GM19193 (cell line): ENCODE data around the gene SLC44A3.

Source experiments
- POLR2A ChIP-seq: IDR thresholded peaks from 4 replicates; pipeline ENCODE4 v1.6.1; 2011; ENCODE audit not compliant: insufficient read depth, insufficient read length; ENCODE audit errors: extremely low read depth

The SLC44A3 gene

DNA sequence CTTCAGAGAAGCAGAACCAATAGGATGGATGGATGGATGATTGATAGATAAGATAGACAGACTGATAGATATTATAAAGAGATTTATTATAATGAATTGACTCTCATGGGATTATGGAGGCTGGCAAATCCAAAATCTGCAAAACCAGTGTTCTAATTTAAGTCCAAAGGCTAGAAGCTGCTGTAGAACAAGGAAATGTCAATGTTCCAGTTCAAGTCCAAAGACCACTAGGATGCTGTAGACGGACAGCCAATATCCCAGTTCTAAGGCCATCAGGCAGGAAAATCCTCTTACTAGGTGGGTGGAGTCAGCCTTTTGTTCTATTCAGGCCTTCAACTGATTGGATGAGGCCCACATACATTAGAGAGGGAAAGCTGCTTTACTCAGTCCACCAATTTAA is 4.1 kb upstream of the SLC44A3 start:
- TF ChIP-seq POLR2A = no peak

DNA sequence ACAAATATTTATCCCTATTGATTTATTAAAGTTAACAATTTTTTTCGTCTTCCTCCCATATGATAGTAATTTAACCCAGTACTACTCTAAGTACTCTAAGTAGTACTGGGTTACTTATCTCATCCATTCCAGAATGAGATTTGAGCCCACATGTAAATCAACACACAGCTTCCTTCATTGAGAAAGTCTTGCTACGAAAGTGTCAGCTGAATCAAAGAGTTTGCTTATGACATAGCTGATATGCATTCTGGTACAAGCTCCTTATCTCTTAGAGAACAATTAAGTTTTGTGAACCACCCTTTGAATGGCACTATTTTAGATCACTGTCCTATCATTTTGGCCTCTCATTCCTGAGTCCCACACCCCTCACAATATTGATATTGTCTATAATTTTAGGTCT is 2.4 kb upstream of the SLC44A3 start:
- no peak for TF ChIP-seq POLR2A

DNA sequence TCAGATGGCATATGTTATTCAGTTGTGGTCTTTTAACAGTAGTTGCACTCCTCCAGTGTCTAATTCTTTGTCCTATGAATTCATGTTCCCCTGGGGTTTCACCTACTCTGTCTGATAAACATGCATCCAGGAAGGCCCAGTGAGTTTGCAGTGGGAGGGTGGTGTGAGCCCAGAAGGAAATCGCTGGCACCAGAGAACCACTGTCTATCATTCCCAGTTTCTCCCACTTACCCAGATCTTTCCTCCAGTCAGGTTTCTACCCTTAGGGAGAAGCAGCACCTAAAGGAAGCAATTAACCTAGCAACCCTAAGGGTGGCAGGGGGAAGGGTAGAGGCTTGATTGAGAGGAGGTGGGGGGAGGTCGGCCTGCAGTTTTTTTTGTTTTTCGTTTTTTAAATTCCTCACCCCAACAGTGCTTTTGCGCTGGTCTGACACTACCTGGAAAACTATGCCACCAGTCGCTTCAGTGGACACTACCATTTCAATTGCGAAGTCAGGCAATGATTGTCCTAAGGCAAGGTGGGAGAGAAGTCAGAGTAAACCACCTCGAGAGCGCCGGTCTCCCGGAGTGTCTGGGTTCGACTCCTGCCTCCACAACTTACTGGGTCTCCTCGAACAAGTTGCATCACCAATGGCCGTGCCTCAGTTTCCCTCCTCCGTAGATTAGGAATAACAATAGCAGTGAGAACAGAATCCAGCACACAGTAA is 766 bp upstream of the SLC44A3 start:
- no peak for TF ChIP-seq POLR2A

DNA sequence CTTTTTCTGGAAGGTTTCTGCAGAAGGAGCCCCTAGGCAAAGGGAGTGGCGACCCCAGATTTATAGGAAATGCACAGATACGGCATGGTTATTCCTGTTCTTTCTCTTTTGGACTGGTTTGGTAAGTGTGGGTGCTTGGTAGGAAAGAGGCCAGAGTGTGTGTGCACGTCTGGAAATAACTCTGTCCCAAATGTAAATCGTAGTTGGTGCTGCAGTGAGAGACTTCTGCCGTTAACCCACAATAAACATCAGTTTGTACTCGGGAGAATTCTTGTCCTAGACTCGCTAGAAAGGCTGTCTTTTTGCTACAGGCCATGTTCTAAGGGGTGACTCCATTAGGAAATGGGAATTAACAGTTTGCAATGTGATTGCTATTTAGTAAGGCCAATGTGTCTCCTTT is 779 bp downstream of the SLC44A3 start:
- TF ChIP-seq POLR2A = no peak

DNA sequence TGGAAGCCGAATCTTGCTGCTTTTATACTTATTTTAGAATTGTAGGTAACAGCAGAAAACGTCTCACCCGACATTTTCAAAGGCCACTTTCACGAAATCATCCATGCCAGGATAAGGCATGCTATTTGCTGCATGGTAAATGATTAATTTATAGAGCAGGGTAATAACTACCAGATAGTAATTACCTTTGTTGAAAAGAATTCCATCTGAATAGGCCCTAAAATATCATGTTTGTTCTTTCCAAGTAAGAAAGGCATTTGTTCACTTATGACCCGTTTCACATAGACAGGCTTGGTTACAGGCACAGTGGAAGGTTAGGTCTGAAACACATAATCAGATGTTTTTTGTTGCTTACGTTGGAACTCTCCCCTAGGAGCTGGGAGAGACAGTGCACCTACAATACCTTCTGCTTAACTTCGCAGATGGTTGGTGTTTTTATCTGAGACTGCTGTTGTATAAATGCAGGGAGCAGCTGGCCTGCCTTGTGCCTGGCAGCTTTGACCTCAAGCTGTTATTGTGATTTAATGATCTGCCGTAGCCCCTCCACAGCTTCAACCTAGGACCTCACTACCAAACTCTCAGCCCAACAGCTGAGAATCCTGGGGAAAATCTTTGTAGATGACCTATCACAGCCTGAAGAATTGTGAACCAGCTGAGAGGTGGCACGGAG is 1.6 kb downstream of the SLC44A3 start:
- no peak for TF ChIP-seq POLR2A

DNA sequence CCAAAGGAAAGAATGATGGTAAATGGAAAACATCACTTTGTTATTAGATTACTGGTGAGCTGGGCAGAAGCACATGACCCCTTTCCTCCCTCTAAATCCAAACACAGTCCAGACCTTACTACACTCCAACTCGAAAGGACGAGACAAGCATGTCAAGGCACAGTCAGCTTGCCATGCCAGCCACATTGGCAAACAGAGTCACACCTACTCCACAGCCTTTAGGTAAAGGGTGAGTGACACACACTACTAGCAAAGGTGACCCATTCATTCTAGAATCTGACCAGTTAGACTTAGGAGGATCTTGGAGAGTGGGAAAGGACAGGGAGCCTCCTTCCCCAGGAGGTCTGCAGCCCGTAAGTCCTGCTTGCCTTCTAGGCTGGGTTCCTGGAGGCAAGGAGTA is 3.0 kb downstream of the SLC44A3 start:
- TF ChIP-seq POLR2A = no peak

DNA sequence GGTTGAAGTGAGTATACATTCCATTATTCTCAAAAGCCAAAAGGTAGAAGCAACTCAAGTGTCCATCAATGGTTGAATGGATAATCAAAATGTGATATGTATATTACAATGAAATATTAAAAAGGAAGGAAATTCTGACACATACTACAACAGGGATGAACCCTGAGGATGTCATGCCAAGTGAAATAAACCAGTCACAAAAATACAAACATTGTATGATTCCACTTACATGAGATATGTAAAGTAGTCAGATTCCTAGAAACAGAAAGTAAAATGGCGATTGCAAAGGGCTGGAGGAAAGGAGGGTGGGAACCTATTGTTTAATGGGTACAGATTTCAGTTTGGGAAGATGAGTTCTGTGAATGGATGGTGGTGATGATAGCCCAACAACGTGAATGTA is 5.8 kb downstream of the SLC44A3 start:
- no peak for TF ChIP-seq POLR2A

DNA sequence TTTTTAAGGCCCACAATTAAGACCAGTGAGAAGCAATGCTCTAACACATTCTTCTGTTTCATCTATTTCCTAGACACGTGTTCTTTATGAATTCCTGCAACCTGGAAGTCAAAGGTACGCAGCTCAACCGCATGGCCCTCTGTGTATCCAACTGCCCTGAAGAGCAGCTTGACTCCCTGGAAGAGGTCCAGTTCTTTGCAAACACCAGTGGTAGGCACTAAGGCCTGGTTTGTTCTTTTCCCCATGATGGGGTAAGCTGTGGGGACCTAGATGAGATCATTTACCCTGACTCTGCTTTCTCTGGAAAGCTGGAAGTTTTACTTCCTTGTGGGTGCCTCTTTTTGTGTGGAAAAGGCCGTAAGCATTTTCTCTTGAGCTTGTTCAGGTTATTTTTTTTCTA is 7.3 kb downstream of the SLC44A3 start:
- TF ChIP-seq POLR2A = no peak

DNA sequence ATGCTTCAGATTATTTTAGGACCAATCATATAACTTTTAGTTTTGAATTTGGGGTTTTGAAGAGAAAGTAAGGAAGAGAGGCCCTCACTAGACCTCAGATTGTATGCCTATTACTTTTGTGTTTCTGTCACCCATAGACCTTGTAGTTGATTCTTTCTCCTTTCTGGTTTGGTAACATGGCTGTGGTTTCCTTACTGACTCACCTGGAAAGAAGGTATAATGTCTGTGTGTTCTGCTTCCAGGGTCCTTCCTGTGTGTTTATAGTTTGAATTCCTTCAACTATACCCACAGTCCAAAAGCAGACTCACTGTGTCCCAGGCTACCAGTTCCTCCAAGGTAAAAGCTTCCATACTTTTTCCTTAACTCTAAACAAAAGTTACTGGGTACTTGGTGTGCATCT is 8.1 kb downstream of the SLC44A3 start:
- no peak for TF ChIP-seq POLR2A

DNA sequence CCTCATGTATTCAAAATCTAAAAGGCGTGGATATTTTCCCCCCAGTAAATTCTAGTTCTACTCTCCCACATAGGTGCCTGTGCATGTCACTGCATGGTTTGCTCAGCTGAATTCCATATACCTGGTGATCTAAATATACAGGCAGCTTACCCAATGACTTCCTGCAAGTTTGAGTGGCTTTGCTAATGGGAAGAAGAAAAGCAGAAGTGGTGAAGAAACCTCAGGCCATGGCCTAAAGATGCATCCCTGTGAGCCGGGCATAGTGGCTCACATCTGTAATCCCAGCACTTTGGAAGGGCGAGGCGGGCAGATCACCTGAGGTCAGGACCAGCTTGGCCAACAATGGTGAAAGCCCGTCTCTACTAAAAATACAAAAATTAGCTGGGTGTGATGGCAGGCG is 11.5 kb downstream of the SLC44A3 start:
- no peak for TF ChIP-seq POLR2A

DNA sequence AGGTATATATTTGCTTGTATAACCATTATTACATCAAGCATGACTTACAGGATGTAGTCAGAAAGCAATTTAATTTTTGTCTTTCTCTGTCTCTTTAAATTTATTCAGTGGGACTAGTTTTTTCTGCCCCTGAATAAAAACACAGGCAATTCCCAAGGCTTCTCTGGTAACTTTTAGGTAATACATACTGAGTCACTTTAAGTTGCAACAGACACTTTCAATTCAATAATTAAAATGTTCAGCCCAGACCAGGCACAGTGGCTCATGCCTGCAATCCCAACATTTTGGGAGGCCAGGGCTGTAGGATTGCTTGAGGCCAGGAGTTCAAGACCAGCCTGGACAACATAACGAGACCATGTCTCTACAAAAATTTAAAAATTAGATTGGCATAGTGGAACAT is 12.3 kb downstream of the SLC44A3 start:
- no peak for TF ChIP-seq POLR2A

DNA sequence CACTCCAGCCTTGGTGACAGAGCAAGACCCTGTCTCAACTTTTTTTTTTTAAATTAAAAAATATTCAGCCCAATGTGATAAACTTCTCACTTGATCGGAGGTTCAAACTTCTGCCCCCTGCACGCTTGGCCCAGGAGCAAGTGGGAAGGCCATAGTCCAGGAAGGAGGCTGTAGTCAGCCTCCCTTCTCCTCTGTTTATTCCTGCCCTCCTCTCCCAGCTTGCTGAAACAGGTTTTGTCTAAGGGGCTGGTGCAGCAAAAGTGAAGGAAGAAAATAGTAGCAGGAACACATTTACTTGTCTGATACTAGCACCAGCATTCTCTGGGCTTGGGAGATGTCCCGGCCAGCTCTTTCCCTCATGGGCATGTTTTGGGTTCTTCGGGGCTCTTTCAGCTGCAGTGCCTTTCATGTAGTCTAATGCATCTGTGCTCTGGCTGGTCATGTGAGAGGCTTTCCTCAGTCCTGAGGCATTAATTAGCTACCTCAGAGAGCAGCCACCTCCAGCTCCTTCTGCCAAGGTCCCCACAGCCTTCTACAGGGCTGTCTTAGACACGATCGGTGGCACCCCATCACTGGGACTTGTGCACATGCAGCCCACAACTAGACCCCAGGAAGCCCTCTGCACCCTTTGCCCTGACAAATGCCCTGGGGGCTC is 12.9 kb downstream of the SLC44A3 start:
- TF ChIP-seq POLR2A = no peak

DNA sequence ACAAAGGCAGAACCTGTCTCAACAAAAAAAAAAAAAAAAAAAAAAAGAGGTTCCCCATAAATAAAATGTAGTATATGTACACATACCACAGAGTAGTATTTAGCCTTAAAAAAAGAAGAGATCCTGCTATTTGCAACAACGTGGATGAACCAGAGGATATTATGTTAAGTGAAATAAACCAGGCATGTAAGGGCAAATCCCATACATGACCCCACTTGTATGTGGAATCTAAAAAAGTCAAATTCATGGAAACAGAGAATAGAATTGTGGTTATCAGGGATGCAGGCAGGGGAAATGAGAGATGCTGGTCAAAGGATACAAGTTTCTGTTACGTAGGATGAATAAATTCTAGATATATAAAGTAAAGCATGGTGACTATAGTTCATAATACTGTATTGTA is 16.7 kb downstream of the SLC44A3 start:
- TF ChIP-seq POLR2A = no peak

DNA sequence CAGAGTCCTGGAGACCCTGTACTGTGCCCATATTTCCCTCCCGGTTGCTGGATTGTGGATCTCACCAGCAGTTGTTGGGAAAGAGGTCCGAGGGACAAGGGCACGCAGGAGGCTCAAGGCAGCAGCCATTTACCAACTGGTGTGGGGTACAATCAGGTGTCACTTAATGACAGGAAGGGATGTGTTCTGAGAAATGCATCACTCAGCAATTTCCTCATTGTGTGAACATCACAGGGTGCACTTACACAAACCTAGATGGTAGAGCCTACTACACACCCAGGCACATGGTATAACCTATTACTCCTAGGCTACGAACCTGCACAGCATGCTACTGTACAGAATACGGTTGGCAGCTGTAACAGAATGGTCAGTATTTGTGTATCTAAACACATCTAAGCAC is 20.7 kb downstream of the SLC44A3 start:
- TF ChIP-seq POLR2A = no peak

DNA sequence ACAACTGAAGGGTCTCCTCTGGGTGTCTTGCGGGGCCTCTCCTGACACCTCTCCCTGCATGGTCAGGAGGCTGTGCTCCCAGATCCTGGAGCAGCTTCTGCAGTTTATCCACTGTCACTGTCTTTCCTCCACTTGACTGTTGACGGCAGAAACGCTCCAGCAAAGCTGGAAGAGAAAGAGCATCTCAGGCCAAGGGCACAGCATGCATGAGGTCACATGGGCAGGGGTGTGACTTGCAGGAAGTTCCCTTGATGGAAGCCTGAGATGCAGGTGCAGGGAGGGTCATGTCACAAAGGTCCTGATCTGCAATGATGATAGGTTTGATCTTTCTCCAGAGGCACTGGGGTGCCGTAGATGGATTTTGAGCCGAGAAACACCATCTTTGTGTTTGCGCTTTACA is 23.3 kb downstream of the SLC44A3 start:
- TF ChIP-seq POLR2A = no peak

DNA sequence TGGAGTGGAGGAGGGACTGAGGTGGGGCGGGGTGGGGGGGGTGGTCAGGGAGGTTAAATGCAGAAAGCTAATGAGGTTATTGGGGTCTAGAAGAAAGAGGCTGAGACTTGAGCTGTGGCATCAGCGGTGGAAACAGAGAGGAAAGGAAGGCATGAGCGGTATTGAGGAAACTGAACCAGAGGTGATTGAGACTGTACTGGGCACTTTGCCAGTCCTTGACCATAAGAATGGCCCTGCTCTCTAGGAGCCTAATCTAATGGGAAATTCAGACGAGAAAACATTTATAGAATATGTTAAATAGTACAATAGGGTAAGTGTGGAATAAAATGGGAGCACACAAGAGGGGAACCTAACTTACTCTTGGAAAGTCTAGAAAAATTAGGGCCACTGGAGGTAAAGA is 23.7 kb downstream of the SLC44A3 start:
- TF ChIP-seq POLR2A = no peak
